Measurements from ENCODE around the gene MMP12.
A peak's percentile ranks its signal among the peaks of the same experiment; 100 is the strongest.

Gene MMP12

DNA sequence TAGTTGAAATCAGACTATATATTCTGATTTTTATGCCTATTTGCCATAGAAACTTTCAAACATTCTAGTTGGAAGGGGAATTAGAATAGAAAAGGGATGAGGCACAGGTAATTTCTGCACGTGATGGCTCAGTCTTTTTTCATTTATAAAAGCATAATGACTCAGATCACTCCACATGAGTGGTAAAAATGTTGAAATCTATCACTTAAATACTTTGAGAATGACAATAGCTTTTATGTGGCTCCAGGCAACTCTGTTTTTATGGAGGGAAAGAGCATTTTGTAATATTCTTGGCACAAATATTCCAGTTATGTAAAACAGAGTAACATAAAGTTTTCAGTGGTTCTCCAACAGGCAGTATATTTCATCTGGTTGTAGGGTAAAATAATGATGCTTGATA lies 25.5 kb downstream of the MMP12 start:
- DNase-seq = peak; percentile 70

DNA sequence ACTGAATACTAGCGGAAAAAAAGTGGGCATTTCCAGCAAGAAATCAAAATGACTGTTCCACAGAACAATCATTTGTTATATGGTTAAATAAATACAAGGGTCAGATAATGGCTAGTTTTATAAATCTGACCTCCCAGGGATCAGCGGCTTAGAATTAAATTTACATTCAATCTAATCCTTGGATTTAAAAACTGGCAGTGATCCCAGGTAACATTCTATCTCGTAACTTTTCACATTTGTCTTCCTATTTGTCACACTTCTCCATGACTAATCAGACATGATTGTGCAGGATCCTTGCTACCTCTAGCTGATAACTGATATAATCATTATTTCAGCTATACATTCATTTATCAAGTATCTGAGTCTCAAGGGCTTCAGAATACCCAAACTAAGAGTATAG lies 28.5 kb downstream of the MMP12 start:
- DNase-seq = peak; percentile 17

DNA sequence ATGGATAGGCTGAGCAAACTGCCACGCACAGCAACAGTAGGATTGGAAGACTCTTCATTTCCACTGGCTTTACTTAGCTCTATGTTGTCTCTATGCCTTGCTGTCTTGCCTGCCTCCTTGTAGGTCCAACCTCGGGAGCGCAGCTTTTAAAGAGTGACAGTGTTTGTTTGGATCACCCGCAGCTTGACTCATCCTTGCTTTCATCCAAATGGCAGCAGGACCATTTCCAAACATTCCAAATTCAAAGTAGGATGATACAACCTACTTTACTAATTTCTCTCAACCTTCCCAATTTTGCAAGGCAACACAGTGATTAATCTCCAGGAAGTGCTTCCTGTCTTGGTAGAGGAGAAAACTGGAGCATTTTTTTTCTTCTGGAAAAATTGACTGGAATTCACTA lies 31.3 kb downstream of the MMP12 start, which contains the start of gene MMP3:
Gene MMP3 (minus strand): TSS at position 121 of the 400 bp plus-strand sequence. CDS start 63 bp downstream, at position 58.
- DNase-seq = peak; percentile 59

DNA sequence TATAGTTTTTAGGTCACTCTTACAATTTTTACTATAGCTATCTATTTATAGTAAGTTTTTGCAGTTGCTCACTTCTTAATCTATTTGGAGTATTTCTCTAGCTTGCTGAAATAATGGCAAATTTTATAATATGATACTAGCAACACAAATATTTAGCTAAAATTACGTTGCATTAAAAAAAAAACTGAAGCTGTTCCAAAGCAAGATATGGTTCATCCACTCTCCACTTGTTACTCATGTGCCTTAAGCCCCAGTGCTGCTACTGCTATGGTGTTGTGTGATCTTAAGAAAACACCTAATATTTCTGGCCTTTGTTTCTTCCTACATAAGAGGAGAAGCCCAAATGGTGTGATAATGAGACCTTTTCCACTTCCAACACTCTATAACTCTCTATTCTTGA lies 31.9 kb downstream of the MMP12 start:
- no peak for DNase-seq

DNA sequence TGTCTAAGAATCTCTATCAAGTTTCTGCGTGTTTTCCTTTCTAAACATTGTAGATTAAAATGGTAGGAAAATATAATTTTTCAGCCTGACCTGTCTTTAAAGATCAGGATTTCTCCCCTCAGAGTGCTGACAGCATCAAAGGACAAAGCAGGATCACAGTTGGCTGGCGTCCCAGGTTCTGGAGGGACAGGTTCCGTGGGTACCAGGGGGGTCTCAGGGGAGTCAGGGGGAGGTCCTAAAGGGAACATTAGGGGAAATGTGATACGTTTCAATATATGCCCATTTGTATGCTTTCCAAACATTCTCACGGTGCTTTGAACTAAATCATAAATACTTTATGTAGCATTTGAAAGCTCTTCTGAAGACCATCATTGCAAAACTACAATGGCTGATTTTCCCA lies 34.8 kb downstream of the MMP12 start:
- no peak for DNase-seq

DNA sequence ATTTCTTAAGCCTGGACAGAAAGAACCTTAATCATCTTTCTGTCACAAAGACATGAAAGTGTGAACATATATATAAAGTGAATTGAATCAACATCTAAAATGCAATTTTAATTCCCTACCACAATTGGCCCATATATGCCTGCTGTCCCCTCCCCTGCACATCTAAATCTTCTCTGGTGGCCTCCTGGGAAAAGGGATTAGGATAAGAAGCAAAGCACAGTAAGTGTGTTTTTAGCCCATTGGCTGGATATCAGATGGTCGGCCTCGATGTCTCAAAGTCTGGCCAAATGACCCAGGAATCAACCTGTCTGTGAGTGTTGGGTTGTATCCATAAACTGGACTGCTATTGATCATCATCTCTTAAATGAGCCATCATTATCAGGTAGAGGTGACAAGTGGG lies 37.1 kb downstream of the MMP12 start:
- no peak for DNase-seq

DNA sequence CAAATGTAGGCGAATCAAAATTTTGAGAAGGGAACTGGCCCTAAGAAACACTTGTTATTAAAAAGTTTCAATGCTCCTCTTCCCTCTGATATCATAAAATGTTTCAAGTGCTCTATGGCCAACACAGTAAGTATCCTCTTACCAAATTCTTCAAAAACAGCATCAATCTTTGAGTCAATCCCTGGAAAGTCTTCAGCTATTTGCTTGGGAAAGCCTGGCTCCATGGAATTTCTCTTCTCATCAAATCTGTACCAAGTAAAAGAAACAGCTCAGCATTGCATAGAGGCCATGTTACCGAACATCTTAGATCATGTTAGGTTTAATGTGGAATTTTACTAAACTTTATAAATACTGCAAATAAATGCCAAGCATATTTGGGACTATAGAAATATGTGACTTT lies 37.6 kb downstream of the MMP12 start:
- DNase-seq = peak; percentile 39

DNA sequence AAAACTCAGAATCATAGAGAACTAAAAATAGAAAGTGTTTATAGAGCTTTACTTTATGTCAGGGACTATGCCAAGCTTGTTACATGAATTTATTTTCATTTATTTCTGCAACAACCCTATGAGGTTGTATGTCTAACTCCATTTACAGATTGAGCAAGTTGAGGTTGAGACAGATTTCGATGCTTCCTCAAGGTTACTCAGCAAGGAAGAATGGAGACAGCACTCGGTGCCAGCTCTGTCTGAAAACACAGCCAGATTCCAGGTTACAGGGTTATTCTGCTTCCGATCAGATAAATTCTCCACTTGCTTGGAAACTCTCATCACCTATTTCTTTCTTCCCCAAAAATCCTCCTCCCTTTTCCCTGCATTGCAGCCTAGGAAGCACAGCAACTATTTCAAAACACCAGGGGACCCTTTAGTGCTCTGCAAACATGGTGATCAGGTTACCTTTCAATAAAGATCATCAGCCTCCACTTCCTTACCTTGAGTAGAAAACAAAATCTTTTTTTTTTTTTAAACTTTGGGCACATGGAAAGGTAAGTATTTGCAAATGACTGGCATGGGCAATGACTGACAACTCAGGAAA lies 38.4 kb downstream of the MMP12 start:
- peak; percentile 69 for DNase-seq

DNA sequence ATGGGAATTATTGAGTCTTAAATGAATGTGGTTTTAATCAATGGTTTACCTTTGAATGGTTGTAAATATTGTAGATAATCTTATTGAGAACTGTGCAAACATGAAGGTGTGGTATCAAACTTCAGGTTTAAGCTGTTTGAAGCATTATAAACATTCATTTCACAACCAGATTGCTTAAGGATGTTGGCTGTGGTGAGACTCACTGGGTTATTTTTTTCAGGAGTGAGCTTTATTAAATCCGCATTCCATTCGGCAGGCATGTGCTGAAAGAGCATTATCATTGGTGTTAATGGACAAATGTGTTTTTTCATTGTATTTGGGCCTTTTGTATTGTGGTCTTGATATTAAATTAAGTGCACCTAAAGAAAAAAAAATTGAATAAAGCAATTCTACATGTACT lies 41.1 kb downstream of the MMP12 start:
- peak; percentile 15 for DNase-seq

DNA sequence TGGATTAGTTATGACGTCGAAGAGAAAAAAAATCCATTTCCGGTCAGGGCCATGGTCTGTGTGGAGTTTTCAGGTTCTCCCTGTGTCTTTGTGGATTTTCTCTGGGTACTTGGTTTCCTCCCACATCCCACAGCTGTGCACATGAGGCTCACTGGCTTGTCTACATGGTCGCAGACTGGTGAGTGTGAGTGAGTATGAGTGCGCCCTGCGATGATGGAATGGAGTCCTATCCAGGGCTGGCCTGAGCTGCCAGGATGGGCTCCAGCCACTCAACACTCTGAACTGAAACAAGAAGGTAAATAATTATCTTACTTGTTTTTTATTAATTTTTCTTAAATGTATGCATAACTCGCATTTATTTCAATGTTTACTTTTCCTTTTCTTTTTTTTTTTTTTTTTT lies 42.2 kb downstream of the MMP12 start:
- DNase-seq = no peak

DNA sequence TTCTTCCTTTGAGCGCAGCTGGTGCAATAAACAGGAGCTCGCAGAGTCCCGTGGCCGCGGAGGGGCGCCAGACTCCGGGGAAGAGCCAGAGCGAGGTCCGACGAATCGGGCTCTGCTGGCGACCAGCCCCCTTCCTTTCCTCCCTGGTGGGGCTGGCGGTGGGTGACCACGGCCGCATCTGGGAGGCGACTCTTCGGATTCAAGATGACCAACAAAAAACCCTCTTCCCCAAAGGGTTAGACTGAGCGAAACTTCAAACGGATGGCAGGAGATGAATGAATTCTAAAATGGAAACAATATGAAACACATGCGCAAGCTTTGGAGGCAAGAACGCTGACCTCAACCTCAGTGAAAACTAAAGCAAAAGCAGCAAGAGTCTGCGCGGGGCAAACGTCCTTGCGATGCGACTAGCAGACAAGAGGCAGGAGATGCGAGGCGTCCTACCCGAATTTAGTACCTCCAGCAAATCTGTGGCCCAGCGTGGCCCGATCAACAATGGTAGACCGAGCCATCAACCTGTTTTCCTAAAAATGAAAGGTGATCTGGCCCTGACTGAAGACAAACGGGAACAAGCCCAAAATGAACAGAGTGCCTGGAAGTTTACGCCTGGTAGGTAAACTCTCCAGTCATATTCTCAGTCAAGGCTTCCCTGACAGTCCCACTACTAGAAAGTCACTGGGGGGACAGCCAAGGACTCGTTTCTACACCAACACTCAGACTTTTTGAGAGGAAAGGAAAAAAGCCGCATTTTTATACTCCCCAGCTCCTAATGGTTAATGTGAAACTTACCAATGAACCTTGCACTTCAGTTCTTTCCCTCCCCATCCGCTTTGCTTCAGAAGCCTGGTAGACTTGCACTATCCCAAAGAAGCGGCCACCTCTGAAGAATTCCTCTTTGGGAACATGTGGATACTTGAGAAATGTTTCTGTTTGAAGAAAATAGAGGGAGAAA lies 43.0 kb downstream of the MMP12 start:
- DNase-seq = peak; percentile 79

DNA sequence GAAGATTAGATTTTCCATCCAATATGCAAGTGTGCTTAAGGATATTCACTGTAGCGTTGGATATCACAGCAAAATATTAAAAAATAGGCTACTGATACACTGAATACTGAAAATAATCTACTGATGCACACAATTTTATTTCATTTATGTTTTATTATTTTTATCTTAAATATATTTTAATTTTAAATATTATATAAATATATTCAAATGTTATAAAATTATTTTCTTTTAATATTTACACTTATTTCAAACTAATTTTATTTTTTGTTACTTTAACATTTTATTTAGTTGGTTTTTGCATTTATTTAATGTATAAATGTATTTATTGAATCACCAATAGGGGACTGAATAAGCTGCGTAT lies 43.7 kb downstream of the MMP12 start:
- DNase-seq = no peak

DNA sequence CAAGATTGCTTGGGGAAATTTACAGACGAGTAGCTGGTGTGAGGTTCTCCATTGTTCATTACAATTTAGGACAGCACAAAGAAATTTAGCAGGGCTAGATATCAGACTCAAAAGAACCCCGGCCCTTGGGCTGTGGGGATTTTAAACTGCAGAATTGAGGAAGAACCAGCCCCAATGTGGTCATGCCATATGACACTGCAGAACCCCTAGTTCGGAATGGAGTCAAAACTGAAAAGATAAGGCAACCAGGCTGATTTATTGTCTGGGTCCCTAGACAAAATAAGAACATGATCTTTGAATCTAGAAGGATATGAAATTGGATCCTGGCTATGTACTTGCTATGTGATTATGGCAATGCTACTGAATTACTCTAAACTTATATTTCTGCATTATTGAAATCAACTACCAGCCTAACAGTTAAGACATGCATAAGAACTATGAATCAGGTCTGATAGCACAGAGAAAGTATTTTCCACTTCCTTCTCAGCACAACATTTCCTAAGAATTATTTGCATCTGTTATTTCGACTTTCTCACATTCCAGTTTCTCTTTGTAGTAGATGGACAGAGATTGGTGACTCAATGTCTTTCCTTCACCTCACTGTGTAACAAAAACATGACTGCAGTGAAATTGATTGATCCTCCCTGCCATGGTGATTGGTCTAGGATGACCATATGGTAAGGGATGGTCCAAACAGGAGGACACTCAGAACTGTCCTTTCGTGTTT lies 44.6 kb downstream of the MMP12 start:
- DNase-seq = peak; percentile 31

DNA sequence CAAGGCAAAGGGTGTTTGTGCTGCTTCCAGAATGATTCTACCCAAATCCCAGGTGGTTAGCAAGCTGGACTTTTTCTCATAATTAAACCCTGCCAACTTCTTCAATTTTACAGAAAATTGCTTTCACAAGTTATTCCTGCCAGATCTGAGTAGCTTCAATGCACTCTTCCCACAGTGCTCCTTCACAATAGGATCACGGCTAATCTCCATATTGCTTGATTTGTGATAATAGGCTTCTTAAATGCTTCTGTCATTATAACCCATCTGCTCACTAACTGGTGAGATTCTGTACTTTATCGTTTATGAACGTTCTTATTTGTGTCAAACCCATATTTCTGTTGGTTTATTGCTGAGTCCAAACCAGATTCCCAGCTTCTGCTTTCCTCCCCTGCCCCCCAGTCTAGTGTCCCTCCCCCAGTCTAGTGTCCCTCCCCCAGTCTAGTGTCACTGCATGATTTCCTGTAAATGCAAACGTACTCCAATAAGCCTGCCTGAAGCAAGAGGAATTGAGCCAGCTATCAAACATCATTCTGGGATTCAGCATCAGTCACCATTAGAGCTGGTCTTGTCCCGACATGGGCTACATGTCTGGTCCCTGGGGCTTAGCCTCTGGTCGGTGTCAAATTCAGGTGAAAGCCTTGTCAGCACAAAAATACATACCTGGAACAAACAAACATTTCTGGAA lies 45.3 kb downstream of the MMP12 start:
- no peak for DNase-seq

DNA sequence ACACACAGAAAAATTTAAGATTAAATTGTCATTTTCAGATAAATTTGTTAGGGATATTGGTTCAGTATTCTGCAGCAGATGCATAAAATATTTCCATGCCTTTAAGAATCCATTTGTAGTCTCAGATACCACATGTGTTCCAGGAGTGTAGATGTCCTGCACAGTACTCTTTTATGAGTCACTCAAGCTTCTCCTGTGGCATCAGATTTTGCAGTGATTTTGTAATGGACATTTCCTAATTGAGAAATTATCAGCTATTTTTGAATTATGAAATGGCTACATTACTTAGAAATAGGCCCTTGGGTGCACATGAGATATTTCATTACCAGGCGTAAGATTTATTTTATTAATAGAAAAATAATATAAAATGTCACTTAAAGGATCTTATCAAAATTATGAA lies 50.2 kb downstream of the MMP12 start:
- DNase-seq = no peak

DNA sequence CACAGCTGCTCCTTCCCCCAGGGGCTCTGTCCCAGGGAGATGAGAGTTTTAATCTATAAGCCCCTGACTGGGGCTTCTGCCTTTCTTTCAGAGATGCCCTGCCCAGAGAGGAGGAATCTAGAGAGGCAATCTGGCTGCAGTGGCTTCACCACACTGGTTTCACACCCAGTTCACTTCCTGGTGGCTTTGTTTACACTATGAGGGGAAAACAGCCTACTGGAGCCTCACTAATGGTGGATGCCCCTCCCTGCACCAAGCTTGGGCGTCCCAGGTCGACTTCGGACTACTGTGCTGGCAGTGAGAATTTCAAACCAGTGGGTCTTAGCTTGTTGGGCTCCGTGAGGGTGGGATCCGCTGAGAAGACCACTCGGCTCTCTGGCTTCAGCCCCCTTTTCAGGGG lies 55.3 kb downstream of the MMP12 start:
- DNase-seq = no peak

DNA sequence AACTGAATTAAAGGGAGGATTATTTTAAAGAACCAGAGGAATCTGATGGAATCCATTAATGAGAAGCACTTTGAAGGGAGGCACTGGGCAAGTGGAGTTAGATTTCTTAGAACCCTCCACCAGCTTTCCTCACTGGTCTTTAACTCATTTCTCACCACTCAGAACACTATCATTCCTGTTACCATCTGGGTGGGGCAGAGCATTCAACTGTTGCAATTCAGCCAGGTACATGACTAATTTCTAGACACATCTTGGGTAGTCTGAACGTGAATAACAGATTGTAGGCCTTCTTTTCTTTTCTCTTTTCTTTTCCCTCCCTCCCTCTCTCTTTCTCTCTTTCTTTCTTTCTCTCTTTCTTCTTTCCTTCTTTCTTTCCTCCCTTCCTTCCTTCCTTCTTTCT lies 61.3 kb downstream of the MMP12 start:
- no peak for DNase-seq
